GM12873 (cell line): Measurements from ENCODE around the gene SP3.

ENCODE experiments used
- TF ChIP-seq, protein P1 (sequence below): IDR thresholded peaks from 2 replicates; pipeline ENCODE4 v1.5.1; 2012; ENCODE audit warnings: low read depth, mild to moderate bottlenecking, moderate library complexity, low read length, control low read depth; ENCODE audit not compliant: insufficient read depth; ENCODE audit errors: missing control alignments

The SP3 gene

DNA sequence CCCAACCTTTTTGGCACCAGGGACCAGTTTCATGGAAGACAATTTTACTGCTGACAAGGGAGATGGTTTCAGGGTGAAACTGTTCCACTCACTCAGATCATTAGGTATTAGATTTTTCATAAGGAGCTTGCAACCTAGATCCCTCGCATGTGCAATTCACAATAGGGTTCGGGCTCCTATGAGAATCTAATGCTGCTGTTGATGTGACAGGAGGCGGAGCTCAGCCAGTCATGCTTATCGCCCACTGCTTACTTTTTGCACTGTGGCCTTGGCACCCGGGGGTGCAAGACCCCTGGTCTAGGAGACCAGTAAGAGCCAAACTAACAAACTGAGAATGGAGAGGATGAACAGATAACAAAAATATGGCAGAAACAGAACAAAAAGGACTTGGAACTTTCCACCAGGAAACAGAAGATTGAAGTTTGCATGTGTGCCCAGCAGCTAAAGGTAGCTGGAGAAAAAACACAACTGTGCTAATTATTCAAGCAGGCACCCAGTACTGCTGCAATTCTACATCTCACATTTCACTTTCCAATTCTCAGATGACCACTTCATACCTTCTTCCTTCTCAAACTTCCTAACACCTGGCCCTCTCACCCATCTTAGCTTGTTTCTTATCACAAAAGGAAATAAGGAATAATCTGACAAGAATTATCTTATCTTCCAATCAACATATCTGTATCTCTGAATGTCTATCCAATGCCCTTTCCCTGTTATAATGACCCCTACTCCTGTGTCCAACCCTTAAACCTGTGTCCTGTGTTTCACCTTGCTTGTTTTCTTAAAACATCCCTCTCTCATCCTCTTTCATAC lies 24.8 kb downstream of the SP3 start:
- TF ChIP-seq, protein P1, sequence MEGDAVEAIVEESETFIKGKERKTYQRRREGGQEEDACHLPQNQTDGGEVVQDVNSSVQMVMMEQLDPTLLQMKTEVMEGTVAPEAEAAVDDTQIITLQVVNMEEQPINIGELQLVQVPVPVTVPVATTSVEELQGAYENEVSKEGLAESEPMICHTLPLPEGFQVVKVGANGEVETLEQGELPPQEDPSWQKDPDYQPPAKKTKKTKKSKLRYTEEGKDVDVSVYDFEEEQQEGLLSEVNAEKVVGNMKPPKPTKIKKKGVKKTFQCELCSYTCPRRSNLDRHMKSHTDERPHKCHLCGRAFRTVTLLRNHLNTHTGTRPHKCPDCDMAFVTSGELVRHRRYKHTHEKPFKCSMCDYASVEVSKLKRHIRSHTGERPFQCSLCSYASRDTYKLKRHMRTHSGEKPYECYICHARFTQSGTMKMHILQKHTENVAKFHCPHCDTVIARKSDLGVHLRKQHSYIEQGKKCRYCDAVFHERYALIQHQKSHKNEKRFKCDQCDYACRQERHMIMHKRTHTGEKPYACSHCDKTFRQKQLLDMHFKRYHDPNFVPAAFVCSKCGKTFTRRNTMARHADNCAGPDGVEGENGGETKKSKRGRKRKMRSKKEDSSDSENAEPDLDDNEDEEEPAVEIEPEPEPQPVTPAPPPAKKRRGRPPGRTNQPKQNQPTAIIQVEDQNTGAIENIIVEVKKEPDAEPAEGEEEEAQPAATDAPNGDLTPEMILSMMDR: no peak

GRCh38 chr2:173938700-173939384 lies 26.3 kb downstream of the SP3 start:
- TF ChIP-seq, protein P1: no peak

GRCh38 chr2:173935305-173935704 lies 29.9 kb downstream of the SP3 start:
- TF ChIP-seq, protein P1: no peak

DNA sequence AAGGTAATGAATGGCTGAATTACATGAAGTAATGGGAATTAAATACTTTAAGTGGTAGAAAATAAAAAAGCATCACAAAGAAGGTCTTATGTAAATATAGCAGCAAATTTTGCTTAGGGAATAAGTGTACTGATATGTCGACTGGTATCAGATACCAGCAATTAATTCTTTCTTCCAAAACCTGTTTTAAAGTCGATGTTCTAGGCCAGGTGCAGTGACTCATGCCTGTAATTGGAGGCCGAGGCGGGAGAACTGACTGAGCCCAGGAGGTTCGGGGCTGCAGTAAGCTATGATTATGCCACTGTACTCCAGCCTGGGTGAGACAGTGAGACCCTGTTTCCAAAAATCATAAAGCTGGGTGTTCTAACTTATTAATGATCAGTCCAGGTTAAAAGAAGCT lies 30.3 kb downstream of the SP3 start:
- TF ChIP-seq, protein P1: no peak

DNA sequence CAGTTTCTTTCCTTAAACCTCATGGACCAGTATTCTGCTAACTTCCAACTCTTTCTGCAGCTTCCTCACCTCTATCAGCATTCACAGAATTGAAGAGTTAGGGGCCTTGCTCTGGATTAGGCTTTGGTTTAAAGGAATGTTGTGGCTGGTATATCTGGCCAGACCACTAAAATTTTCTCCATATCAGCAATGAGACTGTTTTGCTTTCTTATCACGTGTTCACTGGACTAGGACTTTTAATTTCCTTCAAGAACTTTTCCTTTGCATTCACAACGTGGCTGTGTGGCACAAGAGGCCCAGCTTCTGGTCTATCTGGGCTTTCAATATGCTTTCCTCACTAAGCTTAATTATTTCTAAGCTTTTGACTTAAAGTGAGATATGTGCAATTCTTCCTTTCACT lies 33.4 kb downstream of the SP3 start:
- TF ChIP-seq, protein P1: no peak

- TF ChIP-seq, protein P1: no peak
Measured at GRCh38 chr2:173929441-173929840, 35.7 kb downstream of the SP3 start.

- TF ChIP-seq, protein P1: no peak
Measured at GRCh38 chr2:173926875-173927274, 38.3 kb downstream of the SP3 start.
